Measurements from ENCODE around the gene TRABD2A.

TRABD2A gene

DNA sequence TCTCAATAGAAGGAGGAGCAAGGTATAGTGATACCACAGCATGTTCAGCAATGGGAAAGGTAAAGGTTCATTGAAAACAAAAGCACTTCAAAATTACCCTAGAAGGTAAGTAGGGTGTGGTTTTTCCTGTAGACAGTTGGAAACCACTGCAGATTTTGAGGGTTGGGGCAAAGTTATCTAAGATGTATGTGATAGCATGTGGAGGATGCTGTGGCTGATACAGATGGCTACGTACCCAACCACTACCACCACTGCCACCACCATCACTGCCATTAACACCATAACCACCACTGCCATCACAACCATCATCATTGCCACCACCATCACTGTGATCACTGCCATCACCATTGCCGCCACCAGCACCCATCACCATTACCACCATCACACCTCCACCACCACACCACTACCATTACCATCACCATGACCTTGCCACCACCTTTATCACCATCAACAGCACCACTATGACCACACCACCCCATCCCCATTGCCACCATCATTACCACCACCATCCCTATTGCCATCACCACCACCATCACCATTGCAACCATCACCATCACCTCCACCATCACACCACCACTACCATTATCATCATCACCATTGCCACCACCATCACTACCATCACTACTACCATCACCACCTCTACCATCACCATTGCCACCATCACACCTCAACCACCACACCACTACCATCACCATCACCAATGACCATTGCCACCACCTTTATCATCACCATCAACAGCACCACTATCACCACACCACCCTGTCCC, 28.2 kb upstream of the TRABD2A start:
- H3K4me2 ChIP-seq (ENCODE audit: low read depth, low read length, poor library complexity, severe bottlenecking) = peak overlapping the region; percentile 85
- H4K20me1 ChIP-seq (ENCODE audit: insufficient read depth, low read length, poor library complexity, severe bottlenecking) = peaks cover 25% of the 10 kb centered on the region

DNA sequence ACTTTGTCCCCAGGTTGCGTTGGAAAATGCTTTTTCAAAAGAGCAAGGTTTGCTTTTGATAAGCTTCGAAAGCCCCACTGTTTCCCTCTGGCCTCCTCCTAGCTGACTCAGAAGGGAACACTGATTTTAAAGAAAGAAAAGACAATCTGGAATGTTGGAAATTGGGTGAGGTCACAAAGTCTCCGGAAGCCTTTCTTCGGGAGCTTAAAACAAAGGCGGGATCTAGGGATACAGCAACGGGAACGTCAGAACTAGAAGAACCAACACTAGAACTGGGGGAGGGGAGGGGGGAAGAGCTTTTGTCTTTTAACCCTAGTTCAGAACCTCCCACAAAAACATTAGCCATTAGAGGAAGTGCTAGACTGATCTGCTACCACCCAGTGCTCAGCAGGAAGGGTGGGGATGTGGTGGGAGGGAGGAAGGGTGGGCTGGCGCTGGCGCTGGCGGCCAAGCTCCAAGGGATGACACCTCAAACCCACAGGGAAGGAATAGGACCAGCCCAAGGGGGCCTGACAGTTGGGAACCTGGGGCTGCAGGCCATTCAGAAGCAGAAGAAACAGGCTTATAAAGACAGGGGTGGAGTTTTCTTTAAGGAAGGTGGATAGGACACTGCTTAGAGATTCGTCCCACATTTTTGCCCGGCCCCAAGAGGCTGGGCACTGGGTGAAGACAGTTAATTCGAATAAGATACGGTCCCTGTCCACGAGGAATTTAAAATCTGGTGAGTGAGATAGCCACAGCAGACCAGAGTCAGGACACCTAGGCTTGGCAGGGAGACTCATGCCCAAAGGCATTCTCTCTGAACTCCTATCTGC, 26.2 kb upstream of the TRABD2A start:
- peaks cover 25% of the 10 kb centered on the region for H4K20me1 ChIP-seq (ENCODE audit: insufficient read depth, low read length, poor library complexity, severe bottlenecking)
- no peak overlapping the region for H2AFZ ChIP-seq (ENCODE audit: low read length)
- TF ChIP-seq, protein P1, sequence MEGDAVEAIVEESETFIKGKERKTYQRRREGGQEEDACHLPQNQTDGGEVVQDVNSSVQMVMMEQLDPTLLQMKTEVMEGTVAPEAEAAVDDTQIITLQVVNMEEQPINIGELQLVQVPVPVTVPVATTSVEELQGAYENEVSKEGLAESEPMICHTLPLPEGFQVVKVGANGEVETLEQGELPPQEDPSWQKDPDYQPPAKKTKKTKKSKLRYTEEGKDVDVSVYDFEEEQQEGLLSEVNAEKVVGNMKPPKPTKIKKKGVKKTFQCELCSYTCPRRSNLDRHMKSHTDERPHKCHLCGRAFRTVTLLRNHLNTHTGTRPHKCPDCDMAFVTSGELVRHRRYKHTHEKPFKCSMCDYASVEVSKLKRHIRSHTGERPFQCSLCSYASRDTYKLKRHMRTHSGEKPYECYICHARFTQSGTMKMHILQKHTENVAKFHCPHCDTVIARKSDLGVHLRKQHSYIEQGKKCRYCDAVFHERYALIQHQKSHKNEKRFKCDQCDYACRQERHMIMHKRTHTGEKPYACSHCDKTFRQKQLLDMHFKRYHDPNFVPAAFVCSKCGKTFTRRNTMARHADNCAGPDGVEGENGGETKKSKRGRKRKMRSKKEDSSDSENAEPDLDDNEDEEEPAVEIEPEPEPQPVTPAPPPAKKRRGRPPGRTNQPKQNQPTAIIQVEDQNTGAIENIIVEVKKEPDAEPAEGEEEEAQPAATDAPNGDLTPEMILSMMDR (conservative IDR thresholded peaks at IDR 0.05; ENCODE audit: low read length) = no peak
- no peak for TF ChIP-seq EZH2phosphoT487 (IDR thresholded peaks at IDR 0.05; ENCODE audit: borderline replicate concordance)
- no peaks in the 10 kb centered on the region; the same call in 1 of the 2 replicates for H3F3A ChIP-seq (ENCODE audit: low read depth)
- H3K36me3 ChIP-seq (ENCODE audit: insufficient read depth, low read length) = no peaks in the 10 kb centered on the region
- H3K4me2 ChIP-seq (ENCODE audit: low read depth, low read length, poor library complexity, severe bottlenecking) = peak overlapping the region; percentile 85
- peaks cover 22% of the 10 kb centered on the region for H3K4me1 ChIP-seq (ENCODE audit: insufficient read depth, low read length, poor library complexity, severe bottlenecking)
- peak overlapping the region; percentile 87 for H3K4me3 ChIP-seq (ENCODE audit: low read length, poor library complexity, severe bottlenecking)
- no peaks in the 10 kb centered on the region for H3K9me2 ChIP-seq (replicated peaks; ENCODE audit: low read depth, low read length)
- H3K27me3 ChIP-seq (ENCODE audit: insufficient read depth, low read length, poor library complexity, severe bottlenecking) = no peaks in the 10 kb centered on the region
- peaks cover 28% of the 10 kb centered on the region for H3K79me2 ChIP-seq (ENCODE audit: insufficient read depth, low read length)
- H3K9me3 ChIP-seq (ENCODE audit: insufficient read depth, low read depth, low read length) = no peaks in the 10 kb centered on the region
- peak overlapping the region; percentile 95 for H3K9ac ChIP-seq (ENCODE audit: low read depth, low read length, poor library complexity, severe bottlenecking)

More for the DNA sequence above, 28.2 kb upstream of the TRABD2A start:
- H3K4me1 ChIP-seq (ENCODE audit: insufficient read depth, low read length, poor library complexity, severe bottlenecking) = peaks cover 22% of the 10 kb centered on the region
- H2AFZ ChIP-seq (ENCODE audit: low read length) = no peak overlapping the region
- H3F3A ChIP-seq (ENCODE audit: low read depth) = no peaks in the 10 kb centered on the region; the same call in 1 of the 2 replicates
- H3K9me3 ChIP-seq (ENCODE audit: insufficient read depth, low read depth, low read length) = no peaks in the 10 kb centered on the region
- peaks cover 28% of the 10 kb centered on the region for H3K79me2 ChIP-seq (ENCODE audit: insufficient read depth, low read length)
- no peaks in the 10 kb centered on the region for H3K9me2 ChIP-seq (replicated peaks; ENCODE audit: low read depth, low read length)
- H3K27me3 ChIP-seq (ENCODE audit: insufficient read depth, low read length, poor library complexity, severe bottlenecking) = no peaks in the 10 kb centered on the region
- H3K4me3 ChIP-seq (ENCODE audit: low read length, poor library complexity, severe bottlenecking) = no peak overlapping the region
- TF ChIP-seq, protein P1 (conservative IDR thresholded peaks at IDR 0.05; ENCODE audit: low read length) = no peak
- TF ChIP-seq EZH2phosphoT487 (IDR thresholded peaks at IDR 0.05; ENCODE audit: borderline replicate concordance) = no peak
- H3K36me3 ChIP-seq (ENCODE audit: insufficient read depth, low read length) = no peaks in the 10 kb centered on the region
- no peak overlapping the region for H3K9ac ChIP-seq (ENCODE audit: low read depth, low read length, poor library complexity, severe bottlenecking)

DNA sequence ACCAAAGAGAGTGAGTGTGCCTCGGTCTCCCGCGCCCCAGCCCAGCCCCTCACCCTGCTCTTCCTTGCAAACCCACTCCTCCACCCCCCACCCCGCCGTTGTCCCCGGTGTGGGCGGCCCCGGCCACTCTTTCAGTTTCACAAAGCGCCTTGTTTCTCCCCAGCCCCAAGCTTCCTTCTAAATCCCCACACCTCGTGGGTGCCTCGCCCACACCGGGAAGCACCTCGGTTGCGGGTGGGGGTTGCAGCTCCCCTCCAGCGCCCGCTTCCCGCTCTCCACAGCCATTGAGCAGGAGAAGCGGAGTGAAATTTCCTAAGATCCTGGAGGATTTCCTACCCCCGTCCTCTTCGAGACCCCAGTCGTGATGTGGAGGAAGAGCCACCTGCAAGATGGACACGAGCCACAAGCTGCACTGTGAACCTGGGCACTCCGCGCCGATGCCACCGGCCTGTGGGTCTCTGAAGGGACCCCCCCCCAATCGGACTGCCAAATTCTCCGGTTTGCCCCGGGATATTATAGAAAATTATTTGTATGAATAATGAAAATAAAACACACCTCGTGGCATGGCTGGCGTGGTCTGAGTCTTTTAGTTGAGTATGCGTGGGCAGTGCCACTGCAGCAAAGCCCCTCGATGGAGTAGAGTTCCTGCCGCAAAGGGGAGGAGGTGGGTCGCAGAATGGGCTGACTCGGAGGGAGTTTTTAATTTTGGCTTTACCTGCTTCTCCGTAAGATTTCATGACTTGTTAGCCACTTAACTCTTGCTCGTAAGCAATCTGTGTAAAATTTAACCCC, 25.4 kb upstream of the TRABD2A start:
- Histone ChIP-seq H3K4me3 (ENCODE audit: low read length, poor library complexity, severe bottlenecking) (peak overlapping the region; percentile 87), H3K36me3 (ENCODE audit: insufficient read depth, low read length) (no peaks in the 10 kb centered on the region), H3K79me2 (ENCODE audit: insufficient read depth, low read length) (peaks cover 28% of the 10 kb centered on the region), H2AFZ (ENCODE audit: low read length) (no peak overlapping the region), H3F3A (ENCODE audit: low read depth) (no peaks in the 10 kb centered on the region; the same call in 1 of the 2 replicates), H3K9me3 (ENCODE audit: insufficient read depth, low read depth, low read length) (no peaks in the 10 kb centered on the region), H3K9me2 (replicated peaks; ENCODE audit: low read depth, low read length) (no peaks in the 10 kb centered on the region), H3K27me3 (ENCODE audit: insufficient read depth, low read length, poor library complexity, severe bottlenecking) (no peaks in the 10 kb centered on the region), H4K20me1 (ENCODE audit: insufficient read depth, low read length, poor library complexity, severe bottlenecking) (peaks cover 25% of the 10 kb centered on the region), H3K9ac (ENCODE audit: low read depth, low read length, poor library complexity, severe bottlenecking) (peak overlapping the region; percentile 95), H3K4me1 (ENCODE audit: insufficient read depth, low read length, poor library complexity, severe bottlenecking) (peaks cover 25% of the 10 kb centered on the region), H3K4me2 (ENCODE audit: low read depth, low read length, poor library complexity, severe bottlenecking) (peak overlapping the region; percentile 85)
- no peak for TF ChIP-seq EZH2phosphoT487 (IDR thresholded peaks at IDR 0.05; ENCODE audit: borderline replicate concordance)
- TF ChIP-seq, protein P1 (conservative IDR thresholded peaks at IDR 0.05; ENCODE audit: low read length) = no peak

Measured in Loucy (cell line).